Stomach (tissue), 4 donors: ENCODE results near the gene ETNK2.

ENCODE experiments used
- POLR2AphosphoS5 ChIP-seq, 3 donors: sonication (generic); formaldehyde crosslinking; IDR thresholded peaks; one replicate each; pipeline ENCODE4 v1.6.1; 2016; ENCODE audit warnings: antibody characterized with exemption in 3 of 3
- TF ChIP-seq, protein P1 (sequence below), 7 experiments: fragments of 450-650 bp in 4 of 7; fragments of 200-600 bp in 3 of 7; sonication (generic) in 3 of 7; IDR thresholded peaks; one replicate each; pipeline ENCODE4 v1.5.1; 2016 to 2019; ENCODE audit warnings: antibody characterized with exemption in 7 of 7, control low read depth in 2 of 7, mild to moderate bottlenecking in 1 of 7

DNA sequence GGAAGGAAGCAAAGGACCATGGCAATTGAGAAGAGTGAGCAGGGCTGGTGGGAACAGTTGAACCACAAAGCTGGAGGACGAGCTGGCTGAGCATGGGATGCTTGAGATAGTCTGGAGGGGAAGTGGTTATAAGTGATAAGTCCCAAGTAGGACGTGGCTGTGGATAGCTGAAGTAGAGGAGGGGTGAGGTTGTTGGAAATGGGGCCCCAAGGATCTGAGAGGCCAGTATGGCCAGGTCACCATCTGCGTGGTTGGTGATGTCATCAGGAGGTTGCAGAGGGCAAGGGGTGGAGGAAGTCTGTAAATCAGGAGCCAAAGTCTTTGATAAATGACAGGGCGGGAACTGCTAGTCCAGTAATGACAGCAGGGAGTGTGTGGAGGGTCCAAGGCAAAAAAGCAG is 25.3 kb upstream of the ETNK2 start:
- no peak for TF ChIP-seq POLR2AphosphoS5 (IDR thresholded peaks at IDR 0.05)
- TF ChIP-seq, protein P1, sequence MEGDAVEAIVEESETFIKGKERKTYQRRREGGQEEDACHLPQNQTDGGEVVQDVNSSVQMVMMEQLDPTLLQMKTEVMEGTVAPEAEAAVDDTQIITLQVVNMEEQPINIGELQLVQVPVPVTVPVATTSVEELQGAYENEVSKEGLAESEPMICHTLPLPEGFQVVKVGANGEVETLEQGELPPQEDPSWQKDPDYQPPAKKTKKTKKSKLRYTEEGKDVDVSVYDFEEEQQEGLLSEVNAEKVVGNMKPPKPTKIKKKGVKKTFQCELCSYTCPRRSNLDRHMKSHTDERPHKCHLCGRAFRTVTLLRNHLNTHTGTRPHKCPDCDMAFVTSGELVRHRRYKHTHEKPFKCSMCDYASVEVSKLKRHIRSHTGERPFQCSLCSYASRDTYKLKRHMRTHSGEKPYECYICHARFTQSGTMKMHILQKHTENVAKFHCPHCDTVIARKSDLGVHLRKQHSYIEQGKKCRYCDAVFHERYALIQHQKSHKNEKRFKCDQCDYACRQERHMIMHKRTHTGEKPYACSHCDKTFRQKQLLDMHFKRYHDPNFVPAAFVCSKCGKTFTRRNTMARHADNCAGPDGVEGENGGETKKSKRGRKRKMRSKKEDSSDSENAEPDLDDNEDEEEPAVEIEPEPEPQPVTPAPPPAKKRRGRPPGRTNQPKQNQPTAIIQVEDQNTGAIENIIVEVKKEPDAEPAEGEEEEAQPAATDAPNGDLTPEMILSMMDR (IDR thresholded peaks at IDR 0.05), result no peak
